OCI-LY1 (cell line): ENCODE results near the gene SMYD3.

Source experiments
- H2AFZ ChIP-seq: fragments of 200-600 bp; sonication (generic), shearing (Covaris generic); 2 replicates; pipeline ENCODE4 v1.6.0; 2014; ENCODE audit warnings: antibody characterized with exemption, mild to moderate bottlenecking, low read length
- H3F3A ChIP-seq: fragments of 200-600 bp; sonication (generic), shearing (Covaris generic); 2 replicates; pipeline ENCODE4 v1.6.0; 2014; ENCODE audit warnings: mild to moderate bottlenecking, antibody characterized with exemption, low read length, moderate library complexity; ENCODE audit not compliant: insufficient read depth
- H3K27ac ChIP-seq: fragments of 200-600 bp; sonication (generic); 2 replicates; pipeline ENCODE4 v1.5.1; 2014; ENCODE audit warnings: low read length, mixed run types, mild to moderate bottlenecking, low read depth; ENCODE audit not compliant: poor library complexity, severe bottlenecking
- H3K27me3 ChIP-seq: fragments of 200-600 bp; sonication (generic); 2 replicates; pipeline ENCODE4 v1.6.0; 2014; ENCODE audit warnings: antibody characterized with exemption, mild to moderate bottlenecking, low read length, moderate library complexity; ENCODE audit not compliant: insufficient read depth
- H3K36me3 ChIP-seq: fragments of 200-600 bp; sonication (generic); 2 replicates; pipeline ENCODE4 v1.6.1; 2014; ENCODE audit warnings: mild to moderate bottlenecking, antibody characterized with exemption, low read length, moderate library complexity, mixed read lengths; ENCODE audit not compliant: insufficient read depth
- H3K4me1 ChIP-seq: fragments of 200-600 bp; sonication (generic); 2 replicates; pipeline ENCODE4 v1.5.1; 2014; ENCODE audit warnings: mild to moderate bottlenecking, low read length, moderate library complexity; ENCODE audit not compliant: insufficient read depth, severe bottlenecking
- H3K4me2 ChIP-seq: fragments of 200-600 bp; sonication (generic), shearing (Covaris generic); 2 replicates; pipeline ENCODE4 v1.6.1; 2014; ENCODE audit warnings: low read length
- H3K4me3 ChIP-seq: fragments of 200-600 bp; sonication (generic); 2 replicates; pipeline ENCODE4 v1.5.1; 2014; ENCODE audit warnings: low read length, low read depth, mild to moderate bottlenecking, mixed read lengths; ENCODE audit not compliant: poor library complexity, severe bottlenecking
- H3K79me2 ChIP-seq: fragments of 200-600 bp; shearing (Covaris generic); 2 replicates; pipeline ENCODE4 v1.6.1; 2016; ENCODE audit warnings: mixed run types, low read length, mixed read lengths; ENCODE audit not compliant: insufficient read depth
- H3K9ac ChIP-seq: fragments of 200-600 bp; sonication (generic), shearing (Covaris generic); 2 replicates; pipeline ENCODE4 v1.6.1; 2014; ENCODE audit warnings: mild to moderate bottlenecking, low read length, mixed read lengths
- H3K9me2 ChIP-seq: fragments of 200-600 bp; sonication (generic), shearing (Covaris generic); 2 replicates; pipeline ENCODE4 v1.6.1; 2014; ENCODE audit warnings: low read depth, mild to moderate bottlenecking, low read length, mixed read lengths
- H3K9me3 ChIP-seq: fragments of 200-600 bp; shearing (Covaris generic); 2 replicates; pipeline ENCODE4 v1.6.1; 2014; ENCODE audit warnings: low read length, mixed read lengths
- H4K20me1 ChIP-seq: fragments of 200-600 bp; sonication (generic), shearing (Covaris generic); 2 replicates; pipeline ENCODE4 v1.6.0; 2016; ENCODE audit warnings: mild to moderate bottlenecking, low read length; ENCODE audit not compliant: insufficient read depth
- EZH2 ChIP-seq: fragments of 200-600 bp; sonication (generic), shearing (Covaris generic); IDR thresholded peaks from 2 replicates; pipeline ENCODE4 v1.8.0; 2017; ENCODE audit warnings: borderline replicate concordance, mixed run types, mild to moderate bottlenecking, antibody characterized with exemption, low read length, moderate library complexity, mixed read lengths
- TF ChIP-seq, protein P1 (sequence below): fragments of 200-600 bp; sonication (generic), shearing (Covaris generic); IDR thresholded peaks from 2 replicates; pipeline ENCODE4 v1.5.1; 2017; ENCODE audit warnings: mild to moderate bottlenecking, antibody characterized with exemption, low read length, moderate library complexity, mixed read lengths

SMYD3 gene

DNA sequence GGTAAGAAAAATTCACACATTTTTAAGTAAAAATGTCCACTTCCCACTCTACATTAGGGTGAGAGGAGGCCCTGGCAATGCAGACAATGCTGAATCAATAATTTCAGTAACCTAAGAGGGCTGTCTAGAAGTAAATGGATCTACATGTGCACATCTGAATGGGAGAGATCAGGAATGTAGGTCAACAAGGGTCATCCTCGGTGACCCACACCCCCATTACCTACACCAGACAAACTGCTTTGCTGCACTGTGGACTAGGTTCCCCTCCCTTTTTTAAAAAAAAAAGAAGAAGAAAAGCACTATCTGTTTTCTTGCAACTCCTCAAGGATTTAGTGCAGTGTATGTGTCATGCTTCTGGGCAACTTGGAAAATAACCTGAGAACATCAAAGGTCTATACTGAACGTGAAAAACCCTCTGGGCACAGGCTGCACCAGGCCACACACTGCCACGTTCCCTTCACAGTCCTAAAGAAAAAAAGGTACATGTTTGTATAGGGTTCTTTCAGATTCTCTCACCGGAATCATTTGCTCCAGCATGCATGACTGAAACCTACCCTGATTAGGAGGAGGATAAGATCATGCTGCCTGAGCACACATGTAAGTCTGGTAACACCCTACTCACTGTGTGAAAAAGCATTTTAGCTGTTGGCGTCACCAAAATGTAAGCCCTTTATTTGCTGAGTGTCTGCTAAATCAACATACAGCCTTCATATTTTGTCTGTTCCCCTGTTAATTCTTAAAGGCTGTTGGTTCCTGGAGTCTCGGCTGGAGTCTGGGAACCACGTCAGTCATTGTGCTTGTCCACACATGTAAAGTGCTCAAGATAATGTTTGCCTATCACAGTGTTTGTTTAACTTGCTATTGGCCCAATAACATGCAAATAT, 341.0 kb downstream of the SMYD3 start:
- H3K4me2 ChIP-seq, result no peak overlapping the region
- H3F3A ChIP-seq, result no peaks in the 10 kb centered on the region
- no peak overlapping the region for H3K4me3 ChIP-seq

DNA sequence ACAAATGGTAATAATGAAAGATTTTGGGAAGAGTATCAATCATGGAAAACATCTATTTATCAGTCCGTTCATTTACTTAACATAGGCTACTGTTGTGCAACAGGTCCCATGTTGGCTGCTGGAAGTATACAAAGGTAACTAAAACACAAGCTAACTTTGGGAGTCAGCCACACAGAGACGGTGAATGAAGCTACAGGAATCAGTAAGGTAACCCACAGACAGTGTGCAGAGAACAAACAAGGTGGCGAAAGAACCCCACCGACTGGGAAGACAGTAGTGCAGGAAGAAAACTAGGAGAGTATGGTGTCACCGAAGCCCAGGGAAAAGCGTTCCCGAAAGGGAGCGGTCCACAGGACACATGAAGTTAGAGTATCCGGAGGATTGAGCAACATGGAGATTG, 342.3 kb downstream of the SMYD3 start:
- no peaks in the 10 kb centered on the region for H3K36me3 ChIP-seq
- H4K20me1 ChIP-seq, result no peaks in the 10 kb centered on the region
- H3K27ac ChIP-seq, result no peak overlapping the region
- no peak overlapping the region for H3K9ac ChIP-seq
- H3K79me2 ChIP-seq, result no peaks in the 10 kb centered on the region
- H3K4me3 ChIP-seq, result no peak overlapping the region
- no peaks in the 10 kb centered on the region for H3F3A ChIP-seq
- TF ChIP-seq EZH2, result no peak
- TF ChIP-seq, protein P1, sequence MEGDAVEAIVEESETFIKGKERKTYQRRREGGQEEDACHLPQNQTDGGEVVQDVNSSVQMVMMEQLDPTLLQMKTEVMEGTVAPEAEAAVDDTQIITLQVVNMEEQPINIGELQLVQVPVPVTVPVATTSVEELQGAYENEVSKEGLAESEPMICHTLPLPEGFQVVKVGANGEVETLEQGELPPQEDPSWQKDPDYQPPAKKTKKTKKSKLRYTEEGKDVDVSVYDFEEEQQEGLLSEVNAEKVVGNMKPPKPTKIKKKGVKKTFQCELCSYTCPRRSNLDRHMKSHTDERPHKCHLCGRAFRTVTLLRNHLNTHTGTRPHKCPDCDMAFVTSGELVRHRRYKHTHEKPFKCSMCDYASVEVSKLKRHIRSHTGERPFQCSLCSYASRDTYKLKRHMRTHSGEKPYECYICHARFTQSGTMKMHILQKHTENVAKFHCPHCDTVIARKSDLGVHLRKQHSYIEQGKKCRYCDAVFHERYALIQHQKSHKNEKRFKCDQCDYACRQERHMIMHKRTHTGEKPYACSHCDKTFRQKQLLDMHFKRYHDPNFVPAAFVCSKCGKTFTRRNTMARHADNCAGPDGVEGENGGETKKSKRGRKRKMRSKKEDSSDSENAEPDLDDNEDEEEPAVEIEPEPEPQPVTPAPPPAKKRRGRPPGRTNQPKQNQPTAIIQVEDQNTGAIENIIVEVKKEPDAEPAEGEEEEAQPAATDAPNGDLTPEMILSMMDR, result no peak
- peaks cover 12% of the 10 kb centered on the region for H3K4me1 ChIP-seq
- H2AFZ ChIP-seq, result no peak overlapping the region
- H3K9me2 ChIP-seq, result no peaks in the 10 kb centered on the region
- no peak overlapping the region for H3K4me2 ChIP-seq
- no peaks in the 10 kb centered on the region for H3K27me3 ChIP-seq
- no peaks in the 10 kb centered on the region for H3K9me3 ChIP-seq

More for the DNA sequence above, 341.0 kb downstream of the SMYD3 start:
- Histone ChIP-seq H3K27ac (no peak overlapping the region), H3K27me3 (no peaks in the 10 kb centered on the region), H3K9ac (no peak overlapping the region), H2AFZ (no peak overlapping the region), H3K36me3 (no peaks in the 10 kb centered on the region), H4K20me1 (no peaks in the 10 kb centered on the region), H3K9me2 (no peaks in the 10 kb centered on the region), H3K79me2 (no peaks in the 10 kb centered on the region), H3K9me3 (no peaks in the 10 kb centered on the region), H3K4me1 (peaks cover 7% of the 10 kb centered on the region)
- TF ChIP-seq, protein P1, result no peak
- no peak for TF ChIP-seq EZH2

DNA sequence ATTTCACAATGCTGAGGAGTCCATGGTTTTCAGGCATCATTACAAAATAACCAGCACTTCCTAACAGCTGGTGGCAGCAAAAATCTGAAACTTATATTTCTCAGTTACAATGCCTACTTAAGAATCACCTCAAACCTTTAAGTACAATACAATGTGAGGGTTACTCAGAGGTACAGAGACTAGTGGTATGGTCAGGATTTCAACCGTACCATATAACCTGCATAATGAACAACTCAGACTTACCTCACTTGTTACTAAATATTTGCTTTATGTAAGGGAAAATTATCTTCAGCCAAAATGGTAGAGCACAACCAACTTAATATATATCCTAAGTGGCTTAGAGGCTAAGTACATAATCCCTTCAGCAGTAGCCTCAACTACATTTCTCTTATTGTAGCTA, 344.5 kb downstream of the SMYD3 start:
- no peak overlapping the region for H2AFZ ChIP-seq
- no peak for TF ChIP-seq EZH2
- H3K9me2 ChIP-seq, result no peaks in the 10 kb centered on the region
- H3K4me2 ChIP-seq, result no peak overlapping the region
- H3F3A ChIP-seq, result no peaks in the 10 kb centered on the region
- no peaks in the 10 kb centered on the region for H3K27me3 ChIP-seq
- no peak overlapping the region for H3K4me3 ChIP-seq
- no peak overlapping the region for H3K27ac ChIP-seq
- no peaks in the 10 kb centered on the region for H3K79me2 ChIP-seq
- no peaks in the 10 kb centered on the region for H3K9me3 ChIP-seq
- H3K4me1 ChIP-seq, result peaks cover 12% of the 10 kb centered on the region
- no peaks in the 10 kb centered on the region for H3K36me3 ChIP-seq
- no peak overlapping the region for H3K9ac ChIP-seq
- H4K20me1 ChIP-seq, result no peaks in the 10 kb centered on the region

DNA sequence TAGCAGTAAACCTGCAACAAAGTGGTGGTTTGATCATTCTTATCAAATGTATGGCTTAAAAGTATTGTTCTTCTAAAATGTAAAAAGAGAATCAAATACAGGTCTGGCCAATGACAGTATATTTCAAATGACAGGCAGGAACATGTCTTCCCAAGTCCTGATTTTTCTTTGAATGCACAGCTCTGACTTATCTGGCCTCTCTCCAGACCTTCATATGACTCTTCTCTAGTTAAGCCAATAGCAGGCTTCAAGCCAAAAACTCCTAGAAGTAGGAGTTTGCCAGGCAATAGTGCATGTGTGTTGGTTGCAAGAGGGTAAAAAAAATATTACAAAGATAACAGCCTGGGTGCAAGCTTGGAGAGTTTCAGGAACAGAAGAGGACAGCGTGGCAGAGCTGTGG, 345.5 kb downstream of the SMYD3 start:
- no peak overlapping the region for H3K9ac ChIP-seq
- H3K4me3 ChIP-seq, result no peak overlapping the region
- no peaks in the 10 kb centered on the region for H3K79me2 ChIP-seq
- H3K36me3 ChIP-seq, result no peaks in the 10 kb centered on the region
- H3K4me2 ChIP-seq, result no peak overlapping the region
- H3K4me1 ChIP-seq, result peaks cover 12% of the 10 kb centered on the region
- H3K9me2 ChIP-seq, result no peaks in the 10 kb centered on the region
- no peak overlapping the region for H2AFZ ChIP-seq
- H3F3A ChIP-seq, result no peaks in the 10 kb centered on the region
- H4K20me1 ChIP-seq, result no peaks in the 10 kb centered on the region
- no peaks in the 10 kb centered on the region for H3K27me3 ChIP-seq
- no peaks in the 10 kb centered on the region for H3K9me3 ChIP-seq
- peak overlapping the region; percentile 13 for H3K27ac ChIP-seq
- TF ChIP-seq, protein P1, result no peak
- no peak for TF ChIP-seq EZH2
